RCC 7860 (cell line): Measurements from ENCODE around the gene SLC13A4.
A peak's percentile ranks its signal among the peaks of the same experiment; 100 is the strongest.
"Not testable (repeated sequence)": the region's sequence is repeated elsewhere in the genome, so short reads cannot be mapped to it uniquely, and the experiment has no call there.

Experiments
- DNase-seq: peaks from one replicate; pipeline ENCODE4 v3.0.0-alpha.2; 2015; ENCODE audit warnings: low spot score
- FAIRE-seq: peaks from 2 replicates; lab custom pipeline; 2012; peaks lifted over from hg19 to GRCh38; lab: Jason Lieb, UNC

Gene SLC13A4

DNA sequence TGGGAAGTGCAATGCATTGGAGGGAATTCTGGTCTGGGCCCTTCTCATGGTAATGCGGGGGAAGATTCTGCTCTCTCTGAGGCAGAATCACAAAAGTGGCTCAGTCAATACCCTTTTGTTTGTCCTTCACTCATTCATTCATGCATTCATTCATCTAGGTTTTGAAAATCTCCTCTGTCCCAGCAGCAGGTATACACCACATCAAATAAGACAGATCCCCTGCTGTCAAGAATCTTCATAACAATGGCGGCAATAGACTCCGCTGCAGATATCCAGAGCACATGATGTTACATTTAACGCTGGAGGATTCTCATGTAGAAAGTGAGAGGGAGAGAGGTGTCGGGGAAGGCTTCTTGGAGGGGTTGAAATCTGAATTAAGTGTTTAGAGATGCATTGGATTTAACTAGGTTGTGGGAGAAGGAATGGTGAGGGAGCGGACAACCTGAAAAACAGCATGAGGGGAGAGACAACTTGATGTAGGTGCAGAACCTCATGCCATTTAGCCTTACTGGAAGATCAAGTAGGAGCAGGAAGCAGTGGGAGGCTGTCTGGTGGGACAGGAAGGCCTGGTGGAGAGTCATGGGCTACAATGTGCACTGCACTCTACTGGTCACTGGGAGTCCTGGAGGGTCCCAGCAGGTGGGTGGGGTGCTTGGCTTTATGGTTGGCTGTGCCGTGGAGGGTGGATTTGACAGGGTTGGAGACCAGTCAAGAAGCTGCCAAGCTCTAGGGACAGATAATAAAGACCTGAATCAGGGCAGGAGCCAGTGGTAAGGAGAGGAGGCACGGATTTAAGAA is 25.8 kb upstream of the SLC13A4 start:
- FAIRE-seq = no peak
- DNase-seq = no peak

DNA sequence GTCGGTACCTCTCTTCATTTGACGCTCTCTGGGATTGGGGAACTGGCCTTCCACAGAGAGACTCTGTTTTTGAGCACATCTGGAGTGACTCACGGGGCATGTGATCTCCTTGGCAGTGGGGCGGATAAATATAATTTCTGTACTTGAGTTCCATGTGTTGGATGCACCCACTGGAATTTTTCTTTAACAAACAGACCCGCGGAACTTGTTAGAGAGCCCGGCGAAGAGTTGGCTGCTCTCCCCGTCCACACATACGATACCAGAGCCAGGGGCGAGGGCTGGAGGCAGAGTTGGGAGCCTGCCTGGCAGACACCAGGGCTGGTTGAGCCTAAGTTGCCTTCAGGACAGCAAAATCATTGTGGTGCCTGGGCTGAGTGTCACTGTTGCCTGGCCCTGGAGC is 20.8 kb upstream of the SLC13A4 start, which contains the start of gene FAM180A:
Gene FAM180A (minus strand): TSS at position 44 of the 400 bp plus-strand sequence. CDS start 233 bp downstream, outside the sequence.
- DNase-seq (no peak), FAIRE-seq (no peak)

DNA sequence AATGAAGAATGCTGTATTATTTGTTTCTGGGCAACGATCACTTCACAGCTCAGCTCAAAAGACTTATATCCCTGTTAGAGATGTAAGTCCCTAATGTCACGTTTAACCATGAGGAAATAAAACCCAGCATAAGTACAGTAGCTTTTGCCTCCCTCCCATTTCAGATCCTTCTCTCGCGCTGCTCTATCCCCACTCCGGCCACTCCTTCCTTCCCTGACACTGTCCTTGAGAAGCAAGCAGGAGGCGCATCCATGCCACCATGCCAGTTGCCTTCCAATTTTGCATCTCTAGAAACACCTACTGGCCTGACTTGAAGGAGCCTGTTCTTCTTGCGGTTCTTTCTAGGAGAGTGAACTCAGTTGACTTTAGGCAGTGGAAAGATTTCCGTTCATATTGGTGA is 19.4 kb upstream of the SLC13A4 start:
- DNase-seq (no peak), FAIRE-seq (no peak)

DNA sequence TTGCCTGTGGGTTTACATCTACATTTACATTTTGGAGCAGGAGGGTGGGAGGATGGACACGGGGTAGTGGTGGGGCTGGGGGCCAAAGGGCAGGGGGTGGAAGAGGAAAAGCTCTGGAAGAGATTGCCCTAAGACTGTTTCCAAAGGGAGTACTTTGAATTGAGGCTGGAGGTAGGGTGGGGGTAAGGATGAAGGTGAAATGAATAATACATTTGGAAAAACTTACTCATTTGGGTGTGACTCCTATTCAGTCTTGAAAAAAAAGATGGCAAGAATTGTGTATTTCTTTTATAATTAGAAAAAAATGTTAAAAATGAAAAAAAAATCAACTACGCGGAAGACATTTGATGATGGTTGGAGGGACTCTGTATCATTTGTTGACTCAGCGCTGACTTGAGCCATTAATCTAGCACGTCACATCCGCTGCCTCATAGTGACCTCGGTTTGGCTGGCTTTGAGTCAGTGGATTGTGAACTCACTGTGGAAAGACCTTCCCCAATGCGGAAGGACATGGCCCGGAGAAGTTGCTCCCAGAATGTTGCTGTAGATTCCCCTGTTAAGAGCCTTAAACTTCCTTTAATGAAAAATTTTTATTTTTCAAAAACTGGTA is 17.8 kb upstream of the SLC13A4 start:
- DNase-seq (peak; percentile 82), FAIRE-seq (peak; percentile 71)

DNA sequence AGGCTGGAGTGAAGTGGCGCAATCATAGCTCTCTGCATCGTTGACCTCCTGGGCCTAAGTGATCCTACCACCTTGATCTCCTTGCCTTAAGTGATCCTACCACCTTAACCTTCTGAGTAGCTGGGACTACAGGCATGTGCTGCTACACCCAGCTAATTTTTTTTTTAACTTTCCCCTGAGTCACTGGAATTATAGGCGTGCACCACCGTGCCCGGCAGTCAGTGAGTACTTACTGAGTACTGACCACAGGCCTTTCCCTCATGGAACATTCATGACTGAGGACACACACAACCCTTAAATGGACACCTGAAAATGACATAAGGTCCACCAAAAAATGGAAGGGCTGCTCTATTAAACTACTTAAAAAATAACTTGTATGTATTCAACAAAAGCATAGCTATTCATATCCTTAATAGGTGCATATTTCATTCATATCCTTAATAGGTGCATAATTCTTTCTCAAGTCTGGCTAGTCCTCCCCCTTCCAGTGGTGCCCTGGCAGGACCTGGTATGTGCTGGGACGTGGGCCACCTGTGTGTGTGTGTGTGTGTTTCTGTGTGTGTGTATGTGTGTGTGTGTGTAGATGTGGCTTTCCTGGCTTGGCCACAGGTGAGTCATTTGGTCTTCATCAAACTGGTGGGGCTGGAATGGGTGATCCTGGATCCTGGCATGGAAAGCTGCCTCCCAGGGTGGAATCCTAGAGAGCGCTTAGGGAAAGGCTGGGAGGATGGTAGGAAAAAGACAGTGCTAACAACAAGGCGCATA is 17.1 kb upstream of the SLC13A4 start:
- FAIRE-seq (no peak), DNase-seq (peak; percentile 53)

DNA sequence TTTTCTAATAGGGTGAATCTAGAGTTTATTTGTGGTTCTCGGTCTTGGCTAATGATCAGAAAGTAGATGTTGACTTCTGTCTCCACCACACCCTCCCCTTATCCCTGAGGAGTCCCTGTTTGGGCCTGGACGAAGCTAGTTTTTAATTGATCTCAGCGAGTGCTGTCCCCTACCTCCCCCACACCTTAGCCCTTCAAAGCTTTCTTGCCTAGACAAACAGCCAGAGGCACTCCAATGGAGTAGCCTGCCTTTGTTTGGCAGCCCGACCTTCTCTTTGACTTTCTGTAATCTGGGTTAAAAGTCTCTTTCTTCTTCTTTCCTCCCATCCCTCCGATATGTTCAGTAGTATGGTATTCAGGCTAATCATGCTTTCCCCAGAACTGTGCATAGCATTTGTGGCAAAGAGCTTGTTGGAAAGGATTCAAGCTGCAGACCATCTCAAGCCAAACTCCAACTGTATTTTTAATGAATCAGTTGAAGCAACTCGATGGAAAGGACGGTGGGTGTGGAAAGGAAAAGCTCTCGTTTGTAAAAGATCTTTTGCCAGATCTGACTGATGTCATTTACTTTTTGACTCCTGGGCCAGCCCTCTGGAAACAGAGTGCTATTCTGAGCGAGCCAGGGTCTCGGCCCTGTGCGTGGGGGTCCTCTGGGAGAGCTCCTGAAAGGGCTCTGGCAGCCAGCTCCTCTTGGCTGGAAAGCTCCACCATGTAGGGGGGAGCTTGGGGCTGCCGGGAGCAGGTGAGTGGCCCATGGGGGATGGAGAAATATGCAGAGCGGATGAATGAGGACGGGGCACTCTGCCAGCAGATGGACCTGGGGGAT is 16.1 kb upstream of the SLC13A4 start:
- DNase-seq (no peak), FAIRE-seq (no peak)

DNA sequence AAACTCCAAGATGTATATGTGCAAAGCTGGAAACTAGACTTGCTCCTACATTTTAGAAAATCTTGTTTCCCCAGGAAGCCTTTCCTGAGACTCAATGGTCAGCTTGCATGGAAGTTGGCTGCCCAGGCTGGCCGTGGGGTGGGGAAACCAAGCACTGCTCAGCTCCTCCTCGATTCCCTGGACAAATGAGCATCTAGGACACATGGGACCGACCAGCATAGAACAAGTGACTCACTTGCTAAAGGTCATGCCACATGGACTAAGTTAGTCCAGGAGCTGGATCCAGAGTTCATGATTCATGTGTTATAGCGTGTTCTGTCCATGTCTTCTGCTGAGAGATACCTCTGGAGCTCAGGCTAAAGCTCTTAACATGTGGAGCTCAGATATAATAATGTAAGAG is 14.4 kb upstream of the SLC13A4 start:
- no peak for FAIRE-seq
- DNase-seq = no peak

DNA sequence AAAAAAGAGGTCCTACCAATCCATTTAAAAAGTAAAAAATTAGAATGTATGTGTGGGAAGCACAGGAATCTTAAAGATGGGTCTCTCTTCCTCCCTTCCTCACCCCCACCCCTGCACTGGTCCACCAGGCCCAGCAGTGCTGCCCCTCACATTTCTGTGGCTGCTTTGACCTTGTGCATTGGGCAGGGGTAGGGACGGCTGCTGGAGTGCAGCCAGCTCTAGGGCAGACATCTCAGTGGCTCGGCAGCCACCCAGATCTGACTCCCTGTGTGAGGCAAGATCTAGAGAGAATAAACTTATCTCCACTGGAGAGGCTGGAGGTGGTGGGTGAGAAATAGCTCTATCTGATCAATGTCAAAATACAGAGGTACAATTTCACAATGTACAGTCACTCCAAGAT is 13.9 kb upstream of the SLC13A4 start:
- FAIRE-seq (no peak), DNase-seq (no peak)

DNA sequence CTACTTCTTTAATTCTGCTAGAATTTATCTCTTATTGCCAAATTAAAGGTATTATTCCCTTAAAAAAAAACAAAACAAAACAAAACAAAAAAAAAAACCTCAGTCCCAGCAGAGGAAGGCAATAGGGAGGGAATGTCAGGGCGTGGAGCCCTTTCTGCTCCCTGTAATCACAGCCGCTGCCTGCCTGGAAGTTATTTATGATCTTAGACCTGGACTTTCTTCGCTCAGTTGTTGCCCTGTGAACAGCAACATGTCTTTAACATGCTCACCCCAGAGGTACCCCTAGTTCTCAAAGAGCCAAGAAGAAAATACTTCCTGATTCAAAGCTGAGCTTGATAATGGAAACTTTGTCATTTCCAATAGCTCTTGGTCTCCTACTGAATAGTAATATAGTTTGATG is 12.9 kb upstream of the SLC13A4 start:
- DNase-seq = no peak
- no peak for FAIRE-seq

DNA sequence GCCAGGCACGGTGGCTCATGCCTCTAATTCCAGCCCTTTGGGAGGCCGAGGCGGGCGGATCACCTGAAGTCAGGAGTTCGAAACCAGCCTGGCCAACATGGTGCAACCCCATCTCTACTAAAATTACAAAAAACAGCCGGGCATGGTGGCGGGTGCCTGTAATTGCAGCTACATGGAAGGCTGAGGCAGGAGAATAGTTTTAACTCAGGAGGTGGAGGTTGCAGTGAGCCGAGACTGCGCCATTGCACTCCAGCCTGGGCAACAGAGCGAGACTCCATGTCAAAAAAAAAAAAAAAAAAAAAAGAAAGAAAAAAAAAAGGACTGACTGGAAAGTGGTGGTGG is 9.3 kb upstream of the SLC13A4 start:
- not testable (repeated sequence) for DNase-seq, FAIRE-seq

DNA sequence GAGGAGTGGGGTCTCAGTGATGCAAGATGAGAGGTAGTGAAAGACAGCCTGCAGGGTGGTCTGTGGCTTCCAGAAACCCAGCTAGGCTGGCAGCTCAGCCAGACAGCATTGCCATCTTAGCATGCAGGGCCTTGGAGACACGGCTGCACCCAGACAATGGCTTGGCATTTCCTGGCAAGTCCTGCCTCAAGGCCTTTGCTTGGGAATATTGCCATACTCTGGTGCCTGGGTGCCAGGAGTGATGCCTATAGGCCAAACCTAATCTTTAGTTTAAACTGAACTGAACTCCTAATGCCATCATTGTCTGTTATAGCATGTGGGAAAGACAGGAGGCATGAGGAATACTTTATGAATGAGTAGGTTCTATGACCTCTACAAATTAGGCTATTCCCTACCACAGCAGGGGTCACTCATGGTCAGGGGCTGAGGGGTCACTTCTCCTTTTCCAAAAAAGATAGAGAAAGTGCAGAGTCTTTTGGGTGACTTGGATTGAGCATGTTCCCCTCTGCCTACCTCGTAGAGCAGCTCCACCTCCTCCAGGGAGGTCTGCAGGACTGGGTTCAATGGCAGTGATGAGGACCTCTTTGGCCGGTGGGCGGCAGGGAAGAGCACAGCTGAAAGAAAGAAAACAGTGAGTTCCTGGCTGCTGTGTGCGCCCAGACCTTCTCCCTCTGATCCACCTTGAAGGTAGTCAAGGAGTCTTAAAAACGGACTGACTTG is 8.8 kb upstream of the SLC13A4 start:
- FAIRE-seq (no peak), DNase-seq (no peak)

DNA sequence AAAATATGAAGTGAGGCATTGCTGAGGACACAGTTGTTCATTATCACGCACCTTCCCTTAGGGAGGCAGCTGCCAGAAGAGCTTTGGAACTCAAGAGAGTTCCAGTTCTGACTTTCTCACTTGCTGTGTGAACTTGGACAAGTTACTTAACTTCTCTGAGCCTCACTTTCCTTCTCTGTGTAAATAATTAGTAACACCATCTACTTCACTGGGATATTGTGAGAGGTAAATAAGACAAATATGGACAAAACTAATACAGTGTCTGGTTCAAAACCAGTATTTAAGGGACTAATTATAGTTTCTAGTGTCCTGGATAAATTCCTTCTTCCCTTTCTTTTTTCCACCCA is 6.3 kb upstream of the SLC13A4 start:
- DNase-seq (no peak), FAIRE-seq (no peak)

DNA sequence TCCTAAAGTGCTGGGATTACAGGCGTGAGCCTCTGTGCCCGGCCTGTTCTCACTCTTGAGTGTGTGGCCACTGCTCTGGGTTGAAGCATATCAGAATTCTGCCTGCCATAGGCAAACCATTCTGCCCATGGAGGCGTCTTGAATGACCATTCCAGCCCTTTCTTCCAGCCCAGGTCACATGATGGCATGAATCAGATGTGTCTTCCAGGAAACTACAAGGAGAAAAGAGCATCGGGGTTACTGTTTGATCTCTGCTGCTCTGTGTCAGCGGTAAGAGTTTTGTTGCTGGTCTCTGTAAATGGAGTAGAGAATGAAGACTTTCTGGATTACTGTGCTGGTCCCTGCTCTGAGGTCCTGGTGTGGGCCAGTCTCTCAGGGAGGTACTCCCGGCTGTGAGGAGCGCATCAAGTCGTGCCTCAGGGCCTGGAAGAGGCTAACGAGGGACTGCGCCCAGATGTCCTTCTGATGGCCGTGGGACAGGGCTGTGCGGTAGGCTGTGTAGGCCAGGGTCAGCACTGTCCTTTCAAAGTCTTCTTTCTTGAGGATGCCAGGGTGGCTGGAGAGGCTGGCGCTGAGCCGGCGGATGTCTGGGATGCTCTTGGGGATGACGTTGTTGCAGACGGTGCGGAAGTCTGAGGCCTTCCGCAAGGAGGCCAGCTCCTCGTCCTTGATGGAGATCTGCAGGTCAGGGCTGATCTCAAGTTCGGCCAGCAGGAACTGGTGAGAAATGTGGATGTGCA is 5.8 kb upstream of the SLC13A4 start:
- no peak for DNase-seq
- FAIRE-seq = no peak

DNA sequence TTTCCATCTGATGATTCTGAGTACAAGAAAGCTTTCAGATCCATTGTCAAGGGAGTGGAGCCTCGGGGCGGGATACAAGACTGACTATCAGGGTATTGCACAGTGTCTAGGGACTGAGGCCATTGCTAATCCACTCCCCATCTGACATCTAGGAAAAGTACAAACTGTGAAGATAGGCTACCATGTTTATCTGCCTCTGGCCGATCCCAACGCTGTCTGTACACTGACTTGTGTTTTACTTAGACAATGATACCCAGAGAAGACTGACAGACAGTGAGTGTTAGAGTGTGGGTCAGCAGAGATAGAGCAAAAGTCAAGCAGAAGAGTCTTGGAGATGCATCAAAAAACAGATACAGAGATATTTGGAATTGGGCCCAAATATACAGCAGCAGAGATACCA is 3.1 kb upstream of the SLC13A4 start:
- no peak for FAIRE-seq
- DNase-seq = no peak

DNA sequence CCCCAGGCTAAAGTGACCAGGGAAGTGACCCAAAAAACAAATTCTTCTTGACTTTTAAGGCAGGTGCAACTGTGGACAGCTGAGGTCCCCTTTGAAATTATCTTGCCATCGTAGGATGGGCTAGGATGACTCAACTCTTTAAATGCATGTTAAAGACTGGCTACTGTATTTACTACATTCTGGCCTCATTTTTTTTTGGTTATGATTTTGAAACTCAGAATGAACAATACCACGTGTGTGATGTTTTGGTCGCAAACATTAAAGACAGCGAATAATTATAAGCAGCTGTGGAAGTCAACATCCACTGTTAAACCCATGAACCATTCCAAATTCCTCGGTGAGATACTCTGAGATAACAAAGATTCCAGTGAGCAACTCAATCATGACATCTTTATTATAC is 1.2 kb upstream of the SLC13A4 start:
- DNase-seq = no peak
- no peak for FAIRE-seq

DNA sequence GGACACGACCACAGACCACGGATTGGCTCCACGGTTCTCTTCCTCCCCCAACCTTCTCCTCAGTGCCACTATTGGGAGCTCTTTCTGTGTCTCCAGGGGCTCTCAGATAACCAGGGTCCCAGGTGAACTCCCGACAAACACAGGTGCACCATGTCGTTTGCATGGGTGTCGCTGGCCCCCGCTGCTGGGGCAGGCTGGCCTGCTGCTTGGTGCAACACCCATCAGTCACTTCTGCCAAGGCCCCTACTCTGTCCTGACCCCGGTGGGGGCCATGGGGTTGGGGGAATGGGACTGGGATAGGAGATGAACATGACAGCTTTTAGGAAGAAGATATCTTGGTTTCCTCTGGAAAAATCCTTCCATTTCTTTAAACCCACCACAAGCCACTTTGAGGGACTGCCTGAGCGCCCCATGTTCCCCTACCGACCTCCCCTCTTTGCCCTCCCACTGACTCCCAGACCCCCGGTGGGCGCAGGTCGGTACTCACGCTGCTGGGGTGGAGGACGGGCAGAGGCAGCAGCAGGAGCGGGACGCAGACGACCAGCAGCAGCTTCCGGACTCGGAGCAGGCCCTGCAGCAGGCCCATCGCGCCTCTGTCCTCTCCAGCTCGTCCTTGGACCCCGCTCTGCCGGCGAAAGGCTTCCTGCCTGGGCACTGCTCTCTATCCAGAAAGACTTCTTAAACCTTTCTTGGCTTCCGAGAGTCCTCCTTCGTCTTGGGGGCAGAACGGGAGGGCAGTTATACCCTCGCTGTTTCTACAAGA is 894 bp downstream of the SLC13A4 start:
- FAIRE-seq = no peak
- DNase-seq = no peak

DNA sequence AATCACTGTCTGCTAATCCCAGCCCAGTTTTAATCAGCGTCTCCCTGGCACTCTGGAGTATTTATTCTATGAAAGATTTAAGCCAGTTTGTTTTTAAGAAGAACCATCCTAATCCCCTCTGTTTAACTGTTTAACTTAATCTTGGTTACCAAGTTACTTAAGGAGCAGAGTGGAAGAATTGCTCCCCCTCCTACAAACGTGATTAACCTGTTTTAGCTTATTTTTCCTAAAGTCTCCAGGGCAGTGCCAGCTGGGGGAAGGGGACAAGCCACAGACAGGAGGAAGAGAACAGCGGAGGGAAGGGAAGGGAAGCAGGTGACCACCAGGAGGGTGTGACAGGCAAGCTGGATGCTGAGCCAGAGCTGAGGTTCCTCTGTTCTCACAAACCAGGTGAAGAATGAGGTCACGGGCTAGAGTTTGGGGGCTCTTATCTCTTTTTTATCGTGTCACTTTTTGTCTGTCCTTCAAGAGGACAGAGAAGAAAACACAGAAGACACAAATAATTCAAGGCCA is 1.7 kb downstream of the SLC13A4 start:
- FAIRE-seq = no peak
- DNase-seq = no peak

DNA sequence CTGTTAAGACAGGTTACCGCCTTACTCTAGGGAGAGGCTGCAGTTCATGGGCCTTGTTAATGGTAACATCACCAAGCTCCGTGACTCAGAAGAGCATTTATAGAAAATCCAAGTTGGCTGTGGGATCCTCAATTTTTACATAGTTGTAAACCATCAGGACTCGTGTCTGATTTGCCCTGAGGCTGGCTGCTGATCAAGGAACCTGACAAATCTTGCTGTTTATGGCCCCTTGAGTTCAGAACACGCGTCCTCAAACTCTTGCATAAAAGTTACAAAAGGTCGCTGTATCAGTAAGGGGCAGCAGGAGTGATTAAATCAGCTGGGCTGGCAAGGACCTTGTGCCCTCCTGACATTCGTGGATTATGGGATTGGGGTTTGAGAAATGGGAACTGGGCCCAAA is 4.6 kb downstream of the SLC13A4 start:
- no peak for DNase-seq
- no peak for FAIRE-seq
